Body of pancreas (tissue), 4 donors: Measurements from ENCODE around the gene UBP1. TPM values are rescaled to one million over a fixed set of nuclear protein-coding genes. Genes with fewer than 3 reads are reported as not detected.

Source experiments
- ATAC-seq: fragments of 150-250 bp; one replicate; pipeline ENCODE4 v1.9.1; 2016
- DNase-seq, 4 donors: peaks; one replicate each; pipeline ENCODE4 v3.0.0-alpha.2; 2019
- H3K27ac ChIP-seq, 4 donors: fragments of 200-600 bp; sonication (generic); 1 replicate in 3 of 4; 2 replicates in 1 of 4; pipeline versions ENCODE4 v1.5.1 to v1.6.1; 2016 to 2019; ENCODE audit warnings: mild to moderate bottlenecking in 1 of 4, mixed read lengths in 1 of 4, moderate library complexity in 1 of 4
- H3K27me3 ChIP-seq, 2 donors: fragments of 200-600 bp; sonication (generic); one replicate each; pipeline ENCODE4 v1.6.0; 2016; ENCODE audit warnings: mild to moderate bottlenecking in 1 of 2
- H3K36me3 ChIP-seq, 2 donors: fragments of 200-600 bp; sonication (generic); replicated peaks in 1 of 2; 2 replicates each; pipeline ENCODE4 v1.5.1; 2016; ENCODE audit warnings: low read depth in 2 of 2; ENCODE audit not compliant: insufficient read depth in 1 of 2
- H3K4me1 ChIP-seq: fragments of 200-600 bp; sonication (generic); one replicate; pipeline ENCODE4 v1.6.0; 2016
- H3K4me3 ChIP-seq, 2 donors: fragments of 200-600 bp; sonication (generic); 1 replicate in 1 of 2; 2 replicates in 1 of 2; pipeline ENCODE4 v1.5.1; 2016 to 2019
- H3K9me3 ChIP-seq, 3 donors: fragments of 200-600 bp; sonication (generic); 1 replicate in 2 of 3; 2 replicates in 1 of 3; pipeline ENCODE4 v1.5.1; 2016
- CTCF ChIP-seq, 7 experiments: fragments of 450-650 bp in 4 of 7; fragments of 200-600 bp in 3 of 7; sonication (generic) in 3 of 7; IDR thresholded peaks; one replicate each; pipeline ENCODE4 v1.5.1; 2016 to 2019; ENCODE audit warnings: antibody characterized with exemption in 7 of 7
- POLR2A ChIP-seq, 3 donors: fragments of 450-650 bp; IDR thresholded peaks; one replicate each; pipeline ENCODE4 v1.6.1; 2016; ENCODE audit warnings: antibody characterized with exemption in 3 of 3, mild to moderate bottlenecking in 2 of 3
- WGBS, 2 donors: methylation state at CpG; one replicate each; pipeline ENCODE4 v1.1.5; 2017; 5-methylcytosine and 5-hydroxymethylcytosine counted together
- intact Hi-C: fragments of 100-400 bp; cut with DNase I; formaldehyde crosslinking; loops from one replicate; pipeline ENCODE4 v1.15.1; 2023
- total RNA-seq, 2 donors: library from RNA; depleted of rRNA; stranded (reverse); fragments of >200 nt; gene quantifications; one replicate each; pipeline ENCODE4 v1.1.0, GENCODE V29; 2016

UBP1 gene
- total RNA-seq, 2 donors from 2014 or later: 41.5 to 121 TPM

- no peak for ATAC-seq
- H3K9me3 ChIP-seq: no peaks in the 10 kb centered on the region
- no peak overlapping the region for H3K4me3 ChIP-seq
- H3K36me3 ChIP-seq: peaks cover 23 to 41% of the 10 kb centered on the region in 2 donors
- no peak for TF ChIP-seq CTCF (IDR thresholded peaks at IDR 0.05)
- no peak for TF ChIP-seq POLR2A (IDR thresholded peaks at IDR 0.05)
- no peaks in the 10 kb centered on the region for H3K4me1 ChIP-seq
- WGBS, 2 donors: 85 to 100% methylated on average over 1 of the region's 1 CpG
- no peak for DNase-seq
- intact Hi-C loops: no loop called here
- no peaks in the 10 kb centered on the region for H3K27me3 ChIP-seq
- no peak overlapping the region for H3K27ac ChIP-seq
These were observed 45.7 kb downstream of the UBP1 start for GRCh38 chr3:33394403-33395054.

- Histone ChIP-seq H3K4me3 (no peak overlapping the region), H3K9me3 (no peaks in the 10 kb centered on the region), H3K36me3 (peaks cover 8 to 32% of the 10 kb centered on the region in 2 donors), H3K27me3 (no peaks in the 10 kb centered on the region), H3K27ac (no peak overlapping the region), H3K4me1 (no peaks in the 10 kb centered on the region)
- WGBS, 2 donors: 72 to 80% methylated on average over 4 of the region's 4 CpGs
- DNase-seq: no peak
- no peak for ATAC-seq
- TF ChIP-seq CTCF (IDR thresholded peaks at IDR 0.05) (no peak), POLR2A (IDR thresholded peaks at IDR 0.05) (no peak)
- intact Hi-C loops: no loop called here
These were observed 47.5 kb downstream of the UBP1 start for GRCh38 chr3:33392703-33393125.

GRCh38 chr3:33392144-33392543 is 48.1 kb downstream of the UBP1 start:
- no peak for ATAC-seq
- intact Hi-C loops: no loop called here
- no peak overlapping the region for H3K27ac ChIP-seq
- no peak for DNase-seq
- no peaks in the 10 kb centered on the region for H3K9me3 ChIP-seq
- H3K36me3 ChIP-seq: peaks cover 8 to 32% of the 10 kb centered on the region in 2 donors
- no peak for TF ChIP-seq POLR2A (IDR thresholded peaks at IDR 0.05)
- TF ChIP-seq CTCF (IDR thresholded peaks at IDR 0.05): no peak
- no peaks in the 10 kb centered on the region for H3K4me1 ChIP-seq
- H3K4me3 ChIP-seq: no peak overlapping the region
- 92% methylated on average over 4 of the region's 4 CpGs for WGBS, 2 donors
- H3K27me3 ChIP-seq: no peaks in the 10 kb centered on the region

GRCh38 chr3:33391255-33391995 is 48.8 kb downstream of the UBP1 start:
- no peak for ATAC-seq
- WGBS, 2 donors: 86% methylated on average over 8 of the region's 8 CpGs
- TF ChIP-seq POLR2A (IDR thresholded peaks at IDR 0.05): no peak
- TF ChIP-seq CTCF (IDR thresholded peaks at IDR 0.05): no peak
- DNase-seq: peak in 2 of 4 donors; percentile 23 to 24
- H3K27me3 ChIP-seq: no peaks in the 10 kb centered on the region
- H3K4me3 ChIP-seq: no peak overlapping the region
- H3K27ac ChIP-seq: no peak overlapping the region
- peaks cover under 1 to 31% of the 10 kb centered on the region in 2 donors for H3K36me3 ChIP-seq
- intact Hi-C loops: no loop called here
- H3K4me1 ChIP-seq: no peaks in the 10 kb centered on the region
- H3K9me3 ChIP-seq: no peaks in the 10 kb centered on the region
